Measurements from ENCODE around the gene SLC35A5. TPM values are rescaled to one million over a fixed set of nuclear protein-coding genes. Genes with fewer than 3 reads are reported as not detected.

The SLC35A5 gene
- total RNA-seq, 1 experiment from 2014 or later, result 20.4 TPM

- BruUV-seq (replicated peaks), result no TSS peak
- Histone ChIP-seq H3K27me3 (replicated peaks; ENCODE audit: insufficient read depth, low read depth, low read length, poor library complexity) (no peaks in the 10 kb centered on the region), H3K9me3 (ENCODE audit: low read depth, low read length, poor library complexity, severe bottlenecking) (no peaks in the 10 kb centered on the region), H3K4me1 (ENCODE audit: insufficient read depth, low read length, poor library complexity, severe bottlenecking) (peaks cover 11% of the 10 kb centered on the region), H3K27ac (ENCODE audit: low read depth, low read length, poor library complexity, severe bottlenecking) (no peak overlapping the region), H3K36me3 (ENCODE audit: insufficient read depth, low read length, poor library complexity, severe bottlenecking) (no peaks in the 10 kb centered on the region), H3K4me3 (ENCODE audit: low read depth, low read length, poor library complexity, severe bottlenecking) (no peak overlapping the region)
- no peak for TF ChIP-seq EZH2 (IDR thresholded peaks at IDR 0.05; ENCODE audit: borderline replicate concordance, low read depth, low read length, poor library complexity, severe bottlenecking)
- no peak for TF ChIP-seq CTCF (conservative IDR thresholded peaks at IDR 0.05; ENCODE audit: low read depth, low read length)
- POLR2A ChIA-PET (ENCODE audit: low non-redundant PET), result no interaction called here
- peak; percentile 15 for DNase-seq (ENCODE audit: low spot score)
- intact Hi-C loops (cut with micrococcal nuclease; ENCODE audit: unreplicated experiment), result no loop called here
- CTCF ChIA-PET, result no interaction called here
These were observed 6.2 kb upstream of the SLC35A5 start for GRCh38 chr3:112555535-112556170.

DNA sequence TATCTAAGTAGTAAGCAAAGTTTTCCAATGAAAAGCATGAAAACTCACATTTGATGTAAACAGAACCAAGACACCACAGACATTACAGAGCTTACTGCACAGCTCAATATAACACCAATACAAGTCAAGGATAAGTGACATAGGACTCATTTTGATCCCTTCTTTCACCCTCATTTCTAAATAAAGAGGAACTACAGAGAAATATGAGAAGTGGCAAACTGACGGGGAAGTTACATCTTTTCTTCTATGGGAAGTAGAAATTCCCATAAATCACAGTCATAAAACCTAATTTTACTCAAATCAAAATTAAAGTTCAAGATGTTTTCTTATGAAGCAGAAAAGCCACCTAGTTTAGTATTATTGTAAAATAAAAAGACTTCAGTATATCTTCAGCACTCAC, 3.9 kb upstream of the SLC35A5 start:
- ChIA-PET POLR2A (ENCODE audit: low non-redundant PET) (no interaction called here), CTCF (no interaction called here)
- no peaks in the 10 kb centered on the region for H3K36me3 ChIP-seq (ENCODE audit: insufficient read depth, low read length, poor library complexity, severe bottlenecking)
- intact Hi-C loops (cut with micrococcal nuclease; ENCODE audit: unreplicated experiment), result no loop called here
- H3K4me3 ChIP-seq (ENCODE audit: low read depth, low read length, poor library complexity, severe bottlenecking), result no peak overlapping the region
- no peak for TF ChIP-seq EZH2 (IDR thresholded peaks at IDR 0.05; ENCODE audit: borderline replicate concordance, low read depth, low read length, poor library complexity, severe bottlenecking)
- TF ChIP-seq CTCF (conservative IDR thresholded peaks at IDR 0.05; ENCODE audit: low read depth, low read length), result no peak
- H3K27me3 ChIP-seq (replicated peaks; ENCODE audit: insufficient read depth, low read depth, low read length, poor library complexity), result no peaks in the 10 kb centered on the region
- H3K9me3 ChIP-seq (ENCODE audit: low read depth, low read length, poor library complexity, severe bottlenecking), result no peaks in the 10 kb centered on the region
- BruUV-seq (replicated peaks), result no TSS peak
- peaks cover 11% of the 10 kb centered on the region for H3K4me1 ChIP-seq (ENCODE audit: insufficient read depth, low read length, poor library complexity, severe bottlenecking)
- H3K27ac ChIP-seq (ENCODE audit: low read depth, low read length, poor library complexity, severe bottlenecking), result no peak overlapping the region
- DNase-seq (ENCODE audit: low spot score), result no peak

GRCh38 chr3:112560307-112560706, 1.5 kb upstream of the SLC35A5 start:
- H3K4me1 ChIP-seq (ENCODE audit: insufficient read depth, low read length, poor library complexity, severe bottlenecking), result peaks cover 11% of the 10 kb centered on the region
- intact Hi-C loops (cut with micrococcal nuclease; ENCODE audit: unreplicated experiment), result no loop called here
- DNase-seq (ENCODE audit: low spot score), result no peak
- peak overlapping the region; percentile 97 for H3K27ac ChIP-seq (ENCODE audit: low read depth, low read length, poor library complexity, severe bottlenecking)
- no peaks in the 10 kb centered on the region for H3K36me3 ChIP-seq (ENCODE audit: insufficient read depth, low read length, poor library complexity, severe bottlenecking)
- peak overlapping the region; percentile 91 for H3K4me3 ChIP-seq (ENCODE audit: low read depth, low read length, poor library complexity, severe bottlenecking)
- H3K27me3 ChIP-seq (replicated peaks; ENCODE audit: insufficient read depth, low read depth, low read length, poor library complexity), result no peaks in the 10 kb centered on the region
- no peaks in the 10 kb centered on the region for H3K9me3 ChIP-seq (ENCODE audit: low read depth, low read length, poor library complexity, severe bottlenecking)
- POLR2A ChIA-PET (ENCODE audit: low non-redundant PET), result no interaction called here
- no peak for TF ChIP-seq EZH2 (IDR thresholded peaks at IDR 0.05; ENCODE audit: borderline replicate concordance, low read depth, low read length, poor library complexity, severe bottlenecking)
- TF ChIP-seq CTCF (conservative IDR thresholded peaks at IDR 0.05; ENCODE audit: low read depth, low read length), result no peak
- no TSS peak for BruUV-seq (replicated peaks)
- CTCF ChIA-PET, result no interaction called here
